NT2/D1 (cell line): ENCODE measurements around the gene FRMD8.

Experiments
- SUZ12 ChIP-seq: IDR thresholded peaks from 2 replicates; pipeline ENCODE4 v1.6.1; 2011; ENCODE audit not compliant: insufficient read length, insufficient read depth; ENCODE audit errors: extremely low read depth
- YY1 ChIP-seq: IDR thresholded peaks from 2 replicates; pipeline ENCODE4 v1.6.1; 2011; ENCODE audit not compliant: insufficient read length, insufficient read depth
- ZNF274 ChIP-seq: IDR thresholded peaks from 2 replicates; pipeline ENCODE4 v1.6.1; 2011; ENCODE audit warnings: mild to moderate bottlenecking, low read depth, low read length

- no peak for TF ChIP-seq YY1
- no peak for TF ChIP-seq SUZ12
- TF ChIP-seq ZNF274: no peak
Observed at GRCh38 chr11:65421794-65422632, 35.6 kb downstream of the FRMD8 start.
